Erythroblast (primary cell): ENCODE data around the gene DGCR6.

Experiments
- GATA1 ChIP-seq: IDR thresholded peaks from 2 replicates; pipeline ENCODE4 v1.6.1; 2011; ENCODE audit warnings: low read depth, mild to moderate bottlenecking, control low read depth, low read length, moderate library complexity
- POLR2A ChIP-seq: IDR thresholded peaks from 2 replicates; pipeline ENCODE4 v1.6.1; 2011; ENCODE audit warnings: mild to moderate bottlenecking, low read length

- TF ChIP-seq POLR2A: no peak
- no peak for TF ChIP-seq GATA1
These were observed 21.5 kb downstream of the DGCR6 start for GRCh38 chr22:18927573-18927972.
